SIG-M5 treated with dmso at 0.1 percent for 504 hours (cell line): ENCODE measurements around the gene FLII.
"Not testable (repeated sequence)": the region's sequence is repeated elsewhere in the genome, so short reads cannot be mapped to it uniquely, and the experiment has no call there.

ENCODE experiments used
- DNase-seq: peaks from one replicate; lab custom pipeline; 2025; ENCODE audit not compliant: unreplicated experiment; lab: John Stamatoyannopoulos, UW

FLII gene

GRCh38 chr17:18224053-18224386 lies 34.5 kb downstream of the FLII start:
- DNase-seq = no peak

DNA sequence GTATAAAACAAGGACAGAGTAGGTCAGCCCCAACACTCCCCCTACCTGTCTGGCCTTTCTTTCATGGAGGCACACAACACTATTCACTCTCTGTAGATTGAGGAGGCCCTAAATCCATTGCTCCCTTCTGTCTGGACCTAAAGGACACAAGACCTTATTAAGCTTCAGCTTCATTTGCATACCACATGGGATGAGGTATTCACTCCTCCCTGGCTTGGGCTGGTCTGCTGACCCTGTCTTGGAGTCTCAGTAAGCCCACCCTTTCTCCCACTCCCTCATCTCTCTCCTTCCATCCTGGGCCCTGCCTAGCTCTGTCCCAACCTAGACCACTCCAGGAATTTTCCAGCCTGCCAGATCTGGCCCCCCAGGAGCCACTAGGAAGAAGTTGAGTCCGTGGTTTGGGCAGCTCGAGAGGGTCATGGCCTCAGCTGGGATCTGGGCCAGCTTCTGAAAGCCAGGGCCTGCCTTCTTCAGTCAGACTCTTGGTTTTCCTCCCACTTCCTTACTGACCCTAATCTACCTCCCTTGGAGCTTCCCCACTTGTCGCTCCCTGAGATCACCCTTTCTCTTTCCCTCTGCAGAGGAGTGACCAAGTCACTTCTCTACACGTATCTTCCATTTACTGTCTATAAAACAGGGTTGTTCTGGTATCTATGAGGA lies 39.7 kb downstream of the FLII start:
- no peak for DNase-seq

DNA sequence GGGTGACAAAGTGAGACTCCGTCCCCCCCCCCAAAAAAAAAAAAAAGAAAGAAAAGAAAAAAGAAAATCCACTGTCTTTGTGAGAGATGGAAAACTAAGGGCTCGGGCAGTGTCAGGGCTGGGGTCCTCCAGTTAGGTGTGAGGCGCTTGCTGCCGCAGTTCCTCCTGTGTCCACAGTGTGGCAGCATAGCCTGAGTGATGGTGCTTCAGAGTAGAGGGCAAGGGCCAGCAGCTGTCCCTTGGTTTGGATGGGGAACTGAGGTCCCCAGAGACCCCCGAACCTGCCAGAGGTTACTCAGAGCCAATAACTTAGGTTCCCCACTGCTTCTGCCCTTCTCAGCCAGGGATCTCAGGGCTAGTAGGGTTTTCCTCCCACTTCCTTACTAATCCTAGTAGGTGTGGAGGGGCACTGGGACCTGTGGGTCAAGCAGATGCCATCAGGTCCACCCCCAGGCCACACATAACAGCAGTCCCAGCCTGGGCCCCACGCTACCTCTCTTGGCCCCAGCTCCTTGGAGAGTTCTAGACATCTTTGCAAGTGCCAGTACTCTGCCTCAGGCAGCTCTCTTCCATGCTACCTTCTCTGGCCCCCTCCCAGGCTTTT lies 41.0 kb downstream of the FLII start:
- DNase-seq = peak; percentile 21

DNA sequence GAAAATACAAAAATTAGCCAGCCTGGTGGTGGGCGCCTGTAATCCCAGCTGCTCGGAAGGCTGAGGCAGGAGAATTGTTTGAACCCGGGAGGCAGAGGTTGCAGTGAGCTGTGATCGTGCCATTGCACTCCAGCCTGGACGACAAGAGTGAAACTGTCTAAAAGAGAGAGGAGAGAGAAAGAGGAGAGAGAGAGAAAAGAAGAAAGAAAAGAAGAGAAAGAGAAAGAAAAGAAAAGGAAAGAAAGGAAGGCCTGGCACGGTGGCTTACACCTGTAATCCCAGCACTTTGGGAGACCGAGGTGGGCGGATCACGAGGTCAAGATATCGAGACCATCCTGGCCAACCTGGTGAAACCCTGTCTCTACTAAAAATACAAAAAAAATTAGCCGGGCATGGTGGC lies 41.6 kb downstream of the FLII start:
- not testable (repeated sequence) for DNase-seq

DNA sequence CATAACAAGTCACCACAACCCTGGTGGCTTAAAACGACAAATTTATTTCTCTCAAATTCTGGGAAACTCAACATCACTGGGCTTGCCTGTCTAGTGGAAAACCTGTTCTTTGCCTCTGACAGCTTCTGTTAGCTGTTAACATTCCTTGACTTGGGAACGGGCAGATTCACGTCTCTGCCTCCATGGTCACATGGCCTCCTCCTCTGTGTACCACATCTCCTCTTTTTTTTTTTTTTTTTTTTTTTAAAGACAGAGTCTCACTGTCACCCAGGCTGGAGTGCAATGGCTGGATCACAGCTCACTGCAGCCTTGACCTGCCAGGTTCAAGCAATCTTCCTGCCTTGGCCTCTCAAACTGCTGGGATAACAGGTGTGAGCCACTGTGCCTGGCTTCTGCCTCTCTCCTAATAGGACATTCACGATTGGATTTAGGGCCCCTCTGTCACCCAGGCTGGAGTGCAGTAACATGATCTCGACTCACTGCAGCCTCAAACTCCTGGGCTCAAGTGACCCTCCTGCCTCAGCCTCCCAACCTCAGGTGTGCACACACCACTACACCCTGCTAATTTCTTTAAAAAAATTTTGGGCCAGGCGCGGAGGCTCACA lies 44.8 kb downstream of the FLII start:
- no peak for DNase-seq

DNA sequence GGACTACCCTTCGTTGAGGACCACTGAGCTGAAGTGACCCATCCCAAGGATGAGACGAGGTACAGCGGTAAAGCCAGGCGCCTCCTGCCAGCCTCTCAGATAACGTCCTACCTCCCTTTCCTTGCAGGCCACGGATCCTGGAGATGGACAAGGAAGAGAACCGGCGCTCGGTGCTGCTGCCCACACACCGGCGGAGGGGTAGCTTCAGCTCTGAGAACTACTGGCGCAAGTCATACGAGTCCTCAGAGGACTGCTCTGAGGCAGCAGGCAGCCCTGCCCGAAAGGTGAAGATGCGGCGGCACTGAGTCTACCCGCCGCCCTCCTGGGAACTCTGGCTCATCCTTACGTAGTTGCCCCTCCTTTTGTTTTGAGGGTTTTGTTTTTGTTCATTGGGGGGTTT lies 50.4 kb downstream of the FLII start:
- DNase-seq = no peak

GRCh38 chr17:18206962-18207361 lies 51.6 kb downstream of the FLII start:
- DNase-seq = no peak

GRCh38 chr17:18205861-18206260 lies 52.7 kb downstream of the FLII start:
- DNase-seq = no peak

DNA sequence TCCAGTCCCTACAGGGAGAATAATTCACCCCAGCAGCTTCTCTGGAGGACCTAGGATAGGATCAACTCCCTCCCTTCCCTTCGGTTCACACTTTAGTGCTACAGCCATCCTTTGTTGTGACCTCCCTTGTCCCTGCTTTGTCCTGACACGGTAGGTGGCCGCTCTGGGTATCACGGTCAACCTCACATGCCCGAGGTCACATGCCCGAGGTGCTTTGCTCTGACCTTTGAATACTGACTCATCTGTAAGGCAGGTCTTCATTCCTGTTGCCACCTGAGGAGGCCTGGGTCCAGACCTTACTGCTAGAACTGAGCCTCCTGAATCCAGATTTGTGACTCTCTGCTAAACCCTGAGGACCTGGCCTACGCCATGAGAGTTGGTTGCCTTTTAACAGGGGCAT lies 55.2 kb downstream of the FLII start:
- no peak for DNase-seq

- no peak for DNase-seq
Observed at GRCh38 chr17:18201108-18201507, 57.4 kb downstream of the FLII start.

GRCh38 chr17:18198530-18198929 lies 60.0 kb downstream of the FLII start:
- no peak for DNase-seq

GRCh38 chr17:18197535-18198194 lies 60.9 kb downstream of the FLII start:
- DNase-seq = no peak

- no peak for DNase-seq
Observed at GRCh38 chr17:18195246-18195645, 63.3 kb downstream of the FLII start.
